GM18909 (cell line): Measurements from ENCODE around the gene TANK.
A peak's percentile ranks its signal among the peaks of the same experiment; 100 is the strongest.
"Not testable (repeated sequence)": the region's sequence is repeated elsewhere in the genome, so short reads cannot be mapped to it uniquely, and the experiment has no call there.

Experiments
- ATAC-seq: cut with Tn5 transposase; IDR thresholded peaks from one replicate; pipeline ENCODE4 v1.9.1; 2021; ENCODE audit warnings: mild to moderate bottlenecking; ENCODE audit not compliant: unreplicated experiment, poor library complexity

Gene TANK

DNA sequence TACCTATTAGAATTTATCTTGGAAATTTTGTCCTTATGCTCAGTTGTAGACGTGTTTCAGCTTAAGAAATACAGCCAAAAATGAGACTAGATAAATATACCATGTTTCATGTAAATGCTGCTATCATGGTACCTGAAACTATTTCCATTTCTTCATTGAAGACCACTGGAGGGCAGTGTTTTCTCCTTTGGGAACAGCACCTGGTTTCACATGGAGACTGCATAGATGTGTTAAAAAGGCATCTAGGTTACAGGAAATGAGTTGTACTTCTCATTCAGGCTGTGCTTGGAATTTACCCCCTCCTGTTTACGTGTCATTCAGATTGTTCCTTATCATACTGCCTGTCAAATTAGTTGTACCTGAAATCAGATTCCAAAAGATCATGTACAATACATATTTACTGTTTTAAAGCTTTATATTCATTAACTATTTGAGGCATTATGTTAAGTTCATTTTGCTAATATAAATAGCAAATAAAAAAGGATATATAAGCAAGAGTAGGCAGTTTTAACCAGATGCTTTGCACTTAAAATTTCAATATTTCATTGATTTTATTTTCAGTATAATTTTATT, 90.7 kb downstream of the TANK start:
- ATAC-seq: peak; percentile 66

DNA sequence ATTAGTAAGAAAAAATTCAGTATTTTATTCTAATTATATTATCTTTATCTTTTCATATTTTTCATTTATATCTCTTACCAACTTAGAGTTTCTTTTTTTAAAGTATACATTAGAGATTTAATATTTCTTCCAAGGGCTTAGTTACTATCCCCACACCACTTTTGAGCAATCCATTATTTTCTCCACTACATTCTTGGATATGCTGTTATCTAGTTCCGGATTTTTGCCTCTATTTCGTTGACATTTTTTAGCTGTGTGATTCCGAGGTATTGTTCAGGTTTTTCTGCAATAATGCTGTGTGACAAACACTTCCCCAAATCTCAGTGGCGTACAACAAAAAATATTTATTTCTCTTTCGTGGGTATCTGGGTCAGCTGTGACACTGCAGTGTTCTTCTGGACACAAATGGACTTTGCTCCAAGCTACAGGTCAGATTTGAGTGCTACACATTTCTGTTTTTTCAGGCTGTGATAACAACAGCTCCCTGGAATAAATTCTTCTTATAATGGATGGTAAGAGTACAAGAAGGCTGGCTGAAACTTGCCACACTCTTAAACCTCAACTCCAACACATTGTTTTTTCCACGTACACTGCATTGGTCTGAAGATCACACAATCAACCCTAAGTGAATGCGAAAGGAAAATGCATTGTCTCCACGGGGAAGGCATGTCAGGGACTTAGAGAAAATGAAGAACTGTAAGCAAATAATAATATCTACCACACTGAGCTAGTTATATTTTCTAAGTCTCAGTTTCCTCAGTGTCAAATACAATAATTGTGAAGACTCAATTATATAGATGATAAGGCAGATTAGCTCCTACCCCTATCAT, 97.1 kb downstream of the TANK start:
- no peak for ATAC-seq

DNA sequence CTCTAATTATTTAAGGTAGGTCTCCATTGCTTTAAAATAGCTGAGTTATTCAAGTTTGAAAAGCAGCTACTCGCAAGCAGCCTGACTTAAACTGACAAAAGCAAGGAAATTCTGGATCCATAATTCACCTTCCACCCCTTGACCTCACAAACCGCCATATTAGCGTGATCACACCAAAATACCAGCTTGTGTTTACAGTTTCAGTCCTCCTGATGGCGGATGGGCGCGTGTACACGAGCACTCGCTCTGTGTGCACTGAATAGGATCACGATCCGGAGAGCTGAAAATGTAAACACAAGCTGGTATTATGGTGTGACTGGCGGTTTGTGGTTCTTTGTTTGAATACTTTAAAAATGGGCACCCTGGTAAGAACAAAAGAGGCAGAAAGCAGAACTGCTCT, 105.6 kb downstream of the TANK start:
- no peak for ATAC-seq

DNA sequence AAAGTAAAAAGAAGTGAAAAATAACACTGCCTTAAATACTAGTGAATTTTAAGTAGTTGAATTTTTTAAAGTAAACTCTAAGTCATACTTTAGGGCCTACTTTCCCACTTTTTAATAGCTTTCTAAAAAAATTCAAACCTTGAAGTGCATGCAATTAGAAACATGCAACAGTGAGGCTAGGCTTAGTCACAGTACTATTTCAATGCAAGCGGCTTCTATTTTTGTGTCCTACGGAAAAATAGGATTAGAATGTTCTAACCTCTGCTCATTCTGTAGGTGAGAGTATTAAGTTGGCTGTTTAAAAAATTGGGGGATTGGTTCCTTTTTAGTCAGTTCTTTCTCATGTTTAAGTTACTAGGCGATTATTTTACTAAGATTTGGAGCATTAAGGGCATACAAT, 108.9 kb downstream of the TANK start:
- no peak for ATAC-seq

GRCh38 chr2:161273038-161273760, 113.0 kb downstream of the TANK start:
- peak; percentile 81 for ATAC-seq

DNA sequence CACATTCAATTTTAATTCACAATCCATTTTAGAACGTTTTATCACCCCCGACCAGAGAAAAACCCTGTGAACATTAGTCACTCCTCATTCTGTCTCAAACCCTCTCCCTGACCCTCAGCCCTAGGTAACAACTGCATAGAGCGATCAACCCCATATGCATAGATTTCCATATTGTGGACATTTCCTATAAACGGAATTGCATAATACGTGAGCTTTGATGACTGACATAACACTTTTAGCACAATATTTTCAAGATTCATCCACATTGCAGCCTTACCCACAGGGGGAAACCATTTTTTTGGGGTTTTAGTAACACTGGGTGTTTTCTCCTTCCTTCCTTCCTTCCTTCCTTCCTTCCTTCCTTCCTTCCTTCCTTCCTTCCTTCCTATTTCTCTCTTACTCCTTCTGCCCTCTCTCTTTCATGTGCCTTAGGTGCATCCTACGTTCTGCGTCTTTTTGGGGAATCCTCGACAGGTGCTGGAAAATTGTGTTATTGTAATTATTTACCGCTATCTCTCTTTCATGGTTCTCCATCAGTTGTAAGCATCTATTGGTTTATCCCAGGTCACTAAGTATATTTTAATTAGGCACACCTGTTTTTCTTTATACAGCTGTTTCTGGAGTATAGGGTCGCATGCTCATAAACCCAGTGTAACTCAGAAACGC, 118.5 kb downstream of the TANK start:
- ATAC-seq: not testable (repeated sequence)

GRCh38 chr2:161279230-161279815, 119.1 kb downstream of the TANK start:
- ATAC-seq: not testable (repeated sequence)

- ATAC-seq: not testable (repeated sequence)
Observed at GRCh38 chr2:161280906-161281323, 120.7 kb downstream of the TANK start.

DNA sequence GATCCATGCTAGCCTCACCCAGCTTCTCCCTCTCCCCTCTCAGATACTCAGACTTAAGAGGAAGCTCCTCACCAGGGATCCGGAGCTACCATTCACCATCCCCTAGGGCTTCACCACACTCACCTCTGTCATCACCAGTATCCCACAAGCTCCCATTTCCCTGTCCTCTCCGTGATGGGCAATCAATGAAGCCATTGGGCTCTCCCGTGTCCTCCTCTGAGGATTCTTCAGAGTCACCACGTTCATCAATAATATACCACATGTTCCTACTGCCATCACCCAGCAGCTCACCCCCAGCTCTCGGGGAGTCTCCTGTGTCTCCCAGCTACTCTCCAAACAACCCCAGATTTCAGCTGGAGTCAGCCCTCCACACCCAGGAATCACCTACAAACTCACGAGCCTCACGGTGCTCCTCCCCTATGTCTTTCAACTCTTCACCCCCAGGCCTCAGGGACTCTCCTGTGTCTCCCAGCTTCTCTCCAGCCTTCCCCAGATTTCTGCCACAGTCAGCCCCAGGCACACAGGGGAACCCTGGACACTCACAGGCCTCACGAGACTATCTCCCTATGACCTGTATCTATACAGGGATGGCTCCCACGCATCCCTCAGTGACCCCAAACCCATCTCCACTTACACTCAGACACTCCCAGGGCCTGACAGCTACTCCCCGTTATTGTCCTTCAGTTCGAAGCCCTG, 121.5 kb downstream of the TANK start:
- ATAC-seq: not testable (repeated sequence)

- not testable (repeated sequence) for ATAC-seq
Observed at GRCh38 chr2:161282311-161282644, 122.0 kb downstream of the TANK start.

DNA sequence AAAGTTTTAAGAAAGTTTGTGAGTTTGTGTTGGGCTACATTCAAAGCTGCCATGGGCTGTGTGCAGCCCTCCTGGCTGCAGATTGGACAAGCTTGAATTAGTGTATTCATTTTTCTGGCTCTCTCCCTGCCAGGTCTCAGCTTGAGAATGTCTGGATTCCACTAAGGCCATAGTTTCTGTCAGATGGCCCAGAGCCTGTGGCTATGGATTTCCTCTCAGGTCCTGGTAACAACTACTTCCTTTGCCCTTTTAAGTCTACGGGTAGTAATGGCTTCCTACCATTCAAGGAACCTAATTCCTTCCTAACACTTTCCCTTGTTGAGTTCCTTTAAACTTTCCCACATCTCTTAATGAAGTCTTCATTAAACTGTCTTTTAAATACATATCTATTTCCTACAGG, 123.7 kb downstream of the TANK start:
- no peak for ATAC-seq
